Measurements from ENCODE around the gene TOE1. TPM values are rescaled to one million over a fixed set of nuclear protein-coding genes. Genes with fewer than 3 reads are reported as not detected.

TOE1 gene
- total and polyA plus RNA-seq, 9 of the 15 experiments (the other 6 are each of a cell fraction or from before 2014, with no cell fraction given), result 32.1 to 85.7 (median 38.0) TPM

DNA sequence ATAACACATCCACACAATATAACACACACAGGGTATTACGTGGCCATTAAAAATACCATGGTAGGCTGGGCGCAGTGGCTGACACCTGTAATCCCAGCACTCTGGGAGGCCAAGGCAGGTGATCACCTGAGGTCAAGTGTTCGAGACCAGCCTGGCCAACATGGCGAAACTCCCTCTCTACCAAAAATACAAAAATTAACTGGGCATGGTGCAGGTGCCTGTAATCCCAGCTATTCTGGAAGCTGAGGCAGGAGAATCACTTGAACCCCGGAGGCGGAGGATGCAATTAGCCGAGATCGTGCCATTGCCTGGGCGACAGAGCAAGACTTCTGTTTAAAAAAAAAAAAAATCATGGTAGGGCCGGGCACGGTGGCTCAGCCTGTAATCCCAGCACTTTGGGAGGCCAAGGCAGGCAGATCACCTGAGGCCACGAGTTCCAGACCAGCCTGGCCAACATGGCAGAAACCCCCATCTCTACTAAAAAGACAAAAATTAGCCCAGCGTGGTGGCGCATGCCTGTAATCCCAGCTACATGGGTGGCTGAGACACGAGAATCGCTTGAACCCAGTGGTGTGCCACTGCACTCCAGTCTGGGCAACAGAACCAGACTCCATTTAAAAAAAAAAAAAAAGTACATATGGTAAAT, 37.3 kb upstream of the TOE1 start:
- no peaks in the 10 kb centered on the region for H3K27me3 ChIP-seq (ENCODE audit: control insufficient read depth in 2 of 2, insufficient read depth in 2 of 2, low read length in 2 of 2)
- no peaks in the 10 kb centered on the region for H3K9me1 ChIP-seq (ENCODE audit: control insufficient read depth, insufficient read depth, low read length)
- H3K9ac ChIP-seq (ENCODE audit: insufficient read depth in 1 of 2, low read depth in 2 of 2, low read length in 2 of 2), result peak overlapping the region; percentile 85 to 93
- peak overlapping the region; percentile 88 for H3K27ac ChIP-seq (ENCODE audit: extremely low read depth, low read depth, low read length)
- peaks cover 24 to 30% of the 10 kb centered on the region in 2 experiments for H3K4me1 ChIP-seq (replicated peaks in 1 of 2; ENCODE audit: control insufficient read depth in 2 of 2, insufficient read depth in 2 of 2, low read length in 2 of 2)
- peak overlapping the region; percentile 86 for H2AFZ ChIP-seq (ENCODE audit: low read depth, low read length)
- no peaks in the 10 kb centered on the region for H3K36me3 ChIP-seq (ENCODE audit: control insufficient read depth, insufficient read depth, low read length)
- peaks cover 9% of the 10 kb centered on the region; the same call in 2 of the 3 replicates for H3K79me2 ChIP-seq (ENCODE audit: control insufficient read depth, insufficient read depth, low read length)
- BruUV-seq (replicated peaks), result no TSS peak
- ChIA-PET CTCF (ENCODE audit: low intra/inter-chr PET ratio) (interaction anchor here (0.8 to 5.3 kb wide), 4 partner anchors 285 to 527 kb away, joined by 3 to 58 read pairs (median 14); partner anchors contain the start of gene RPS8), POLR2A (interaction anchor here (0.6 to 8.7 kb wide), 14 partner anchors 8 to 581 kb away, joined by 3 to 113 read pairs (median 4); partner anchors contain the start of genes HECTD3, MUTYH, PRDX1 and RPS8)
- no peaks in the 10 kb centered on the region for H3K9me3 ChIP-seq (replicated peaks; ENCODE audit: control insufficient read depth, insufficient read depth, low read depth, low read length)
- H3K4me3 ChIP-seq, result peak overlapping the region; percentile 52
- ATAC-seq (no peak), FAIRE-seq (no peak), DNase-seq (ENCODE audit: extremely low read depth in 1 of 4, low spot score in 3 of 4) (no peak)
- H4K20me1 ChIP-seq (replicated peaks; ENCODE audit: control insufficient read depth, insufficient read depth, low read length), result no peaks in the 10 kb centered on the region
- intact Hi-C loops (cut with micrococcal nuclease) (loop anchor here (2.0 to 5.0 kb wide), 3 partner anchors 70 to 570 kb away; partner anchors contain the start of gene RNU5D-1), in situ Hi-C loops (cut with MboI) (loop anchor here (5.0 to 10.0 kb wide), 4 partner anchors 290 to 578 kb away; partner anchors contain the start of genes HECTD3, PTCH2 and UROD)
- H3K4me2 ChIP-seq (ENCODE audit: insufficient read depth, low read length), result peak overlapping the region; percentile 82
- 76% methylated on average over 16 of the region's 16 CpGs for WGBS (ENCODE audit: insufficient coverage, low coverage, missing lambda C conversion rate)
- TF ChIP-seq BDP1 (IDR thresholded peaks at IDR 0.05; ENCODE audit: insufficient read depth, insufficient read length) (no peak), PYGO2 (tag; IDR thresholded peaks at IDR 0.05) (no peak), ELF1 (tag; IDR thresholded peaks at IDR 0.05) (no peak), MAZ (CRISPR knock-in tag; conservative IDR thresholded peaks at IDR 0.05 in 1 of 2, IDR thresholded peaks at IDR 0.05 in 1 of 2) (no peak), SMARCA5 (IDR thresholded peaks at IDR 0.05) (0 out of 2 replicates have a peak, but pooled peaks have one; percentile 31), ESRRB (CRISPR knock-in tag; IDR thresholded peaks at IDR 0.05; ENCODE audit: borderline replicate concordance) (no peak), STAT5A (IDR thresholded peaks at IDR 0.05; ENCODE audit: borderline replicate concordance, low read length) (no peak), ZNF644 (tag; IDR thresholded peaks at IDR 0.05; ENCODE audit: low read depth) (0 out of 2 replicates have a peak, but pooled peaks have one; percentile 31), FOXP1 (CRISPR knock-in tag; IDR thresholded peaks at IDR 0.05) (no peak), FOXJ3 (CRISPR knock-in tag; IDR thresholded peaks at IDR 0.05) (no peak), MYNN (IDR thresholded peaks at IDR 0.05) (no peak), MYNN (CRISPR knock-in tag; IDR thresholded peaks at IDR 0.05) (no peak)
- TF ChIP-seq, protein P1, sequence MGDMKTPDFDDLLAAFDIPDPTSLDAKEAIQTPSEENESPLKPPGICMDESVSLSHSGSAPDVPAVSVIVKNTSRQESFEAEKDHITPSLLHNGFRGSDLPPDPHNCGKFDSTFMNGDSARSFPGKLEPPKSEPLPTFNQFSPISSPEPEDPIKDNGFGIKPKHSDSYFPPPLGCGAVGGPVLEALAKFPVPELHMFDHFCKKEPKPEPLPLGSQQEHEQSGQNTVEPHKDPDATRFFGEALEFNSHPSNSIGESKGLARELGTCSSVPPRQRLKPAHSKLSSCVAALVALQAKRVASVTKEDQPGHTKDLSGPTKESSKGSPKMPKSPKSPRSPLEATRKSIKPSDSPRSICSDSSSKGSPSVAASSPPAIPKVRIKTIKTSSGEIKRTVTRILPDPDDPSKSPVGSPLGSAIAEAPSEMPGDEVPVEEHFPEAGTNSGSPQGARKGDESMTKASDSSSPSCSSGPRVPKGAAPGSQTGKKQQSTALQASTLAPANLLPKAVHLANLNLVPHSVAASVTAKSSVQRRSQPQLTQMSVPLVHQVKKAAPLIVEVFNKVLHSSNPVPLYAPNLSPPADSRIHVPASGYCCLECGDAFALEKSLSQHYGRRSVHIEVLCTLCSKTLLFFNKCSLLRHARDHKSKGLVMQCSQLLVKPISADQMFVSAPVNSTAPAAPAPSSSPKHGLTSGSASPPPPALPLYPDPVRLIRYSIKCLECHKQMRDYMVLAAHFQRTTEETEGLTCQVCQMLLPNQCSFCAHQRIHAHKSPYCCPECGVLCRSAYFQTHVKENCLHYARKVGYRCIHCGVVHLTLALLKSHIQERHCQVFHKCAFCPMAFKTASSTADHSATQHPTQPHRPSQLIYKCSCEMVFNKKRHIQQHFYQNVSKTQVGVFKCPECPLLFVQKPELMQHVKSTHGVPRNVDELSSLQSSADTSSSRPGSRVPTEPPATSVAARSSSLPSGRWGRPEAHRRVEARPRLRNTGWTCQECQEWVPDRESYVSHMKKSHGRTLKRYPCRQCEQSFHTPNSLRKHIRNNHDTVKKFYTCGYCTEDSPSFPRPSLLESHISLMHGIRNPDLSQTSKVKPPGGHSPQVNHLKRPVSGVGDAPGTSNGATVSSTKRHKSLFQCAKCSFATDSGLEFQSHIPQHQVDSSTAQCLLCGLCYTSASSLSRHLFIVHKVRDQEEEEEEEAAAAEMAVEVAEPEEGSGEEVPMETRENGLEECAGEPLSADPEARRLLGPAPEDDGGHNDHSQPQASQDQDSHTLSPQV (IDR thresholded peaks at IDR 0.05), result 0 out of 2 replicates have a peak, but pooled peaks have one; percentile 36
- TF ChIP-seq, protein P2, sequence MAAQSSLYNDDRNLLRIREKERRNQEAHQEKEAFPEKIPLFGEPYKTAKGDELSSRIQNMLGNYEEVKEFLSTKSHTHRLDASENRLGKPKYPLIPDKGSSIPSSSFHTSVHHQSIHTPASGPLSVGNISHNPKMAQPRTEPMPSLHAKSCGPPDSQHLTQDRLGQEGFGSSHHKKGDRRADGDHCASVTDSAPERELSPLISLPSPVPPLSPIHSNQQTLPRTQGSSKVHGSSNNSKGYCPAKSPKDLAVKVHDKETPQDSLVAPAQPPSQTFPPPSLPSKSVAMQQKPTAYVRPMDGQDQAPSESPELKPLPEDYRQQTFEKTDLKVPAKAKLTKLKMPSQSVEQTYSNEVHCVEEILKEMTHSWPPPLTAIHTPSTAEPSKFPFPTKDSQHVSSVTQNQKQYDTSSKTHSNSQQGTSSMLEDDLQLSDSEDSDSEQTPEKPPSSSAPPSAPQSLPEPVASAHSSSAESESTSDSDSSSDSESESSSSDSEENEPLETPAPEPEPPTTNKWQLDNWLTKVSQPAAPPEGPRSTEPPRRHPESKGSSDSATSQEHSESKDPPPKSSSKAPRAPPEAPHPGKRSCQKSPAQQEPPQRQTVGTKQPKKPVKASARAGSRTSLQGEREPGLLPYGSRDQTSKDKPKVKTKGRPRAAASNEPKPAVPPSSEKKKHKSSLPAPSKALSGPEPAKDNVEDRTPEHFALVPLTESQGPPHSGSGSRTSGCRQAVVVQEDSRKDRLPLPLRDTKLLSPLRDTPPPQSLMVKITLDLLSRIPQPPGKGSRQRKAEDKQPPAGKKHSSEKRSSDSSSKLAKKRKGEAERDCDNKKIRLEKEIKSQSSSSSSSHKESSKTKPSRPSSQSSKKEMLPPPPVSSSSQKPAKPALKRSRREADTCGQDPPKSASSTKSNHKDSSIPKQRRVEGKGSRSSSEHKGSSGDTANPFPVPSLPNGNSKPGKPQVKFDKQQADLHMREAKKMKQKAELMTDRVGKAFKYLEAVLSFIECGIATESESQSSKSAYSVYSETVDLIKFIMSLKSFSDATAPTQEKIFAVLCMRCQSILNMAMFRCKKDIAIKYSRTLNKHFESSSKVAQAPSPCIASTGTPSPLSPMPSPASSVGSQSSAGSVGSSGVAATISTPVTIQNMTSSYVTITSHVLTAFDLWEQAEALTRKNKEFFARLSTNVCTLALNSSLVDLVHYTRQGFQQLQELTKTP (IDR thresholded peaks at IDR 0.05; ENCODE audit: low read depth in 1 of 2, partially characterized antibody in 2 of 2), result no peak

Measured in K562 (cell line).